ENCODE data around the gene MSMP. TPM values are rescaled to one million over a fixed set of nuclear protein-coding genes. Genes with fewer than 3 reads are reported as not detected.

MSMP gene
- total and polyA plus RNA-seq, 9 of the 15 experiments (the other 6 are each of a cell fraction or from before 2014, with no cell fraction given), result 0.60 TPM; not detected in 8

- BruUV-seq (replicated peaks), result no TSS peak
- 95% methylated on average over 7 of the region's 8 CpGs for WGBS (ENCODE audit: insufficient coverage, low coverage, missing lambda C conversion rate)
- in situ Hi-C loops (cut with MboI), result no loop called here
- intact Hi-C loops (cut with micrococcal nuclease), result no loop called here
- no peak overlapping the region for H2AFZ ChIP-seq (ENCODE audit: low read depth, low read length)
- peaks cover 14 to 28% of the 10 kb centered on the region in 2 experiments; a peak in 4 of 5 replicates for H3K4me1 ChIP-seq (replicated peaks in 1 of 2; ENCODE audit: control insufficient read depth in 2 of 2, insufficient read depth in 2 of 2, low read length in 2 of 2)
- H3K27me3 ChIP-seq (ENCODE audit: control insufficient read depth in 2 of 2, insufficient read depth in 2 of 2, low read length in 2 of 2), result no peaks in the 10 kb centered on the region
- TF ChIP-seq ZNF57 (CRISPR knock-in tag; IDR thresholded peaks at IDR 0.05) (no peak), POLR2G (IDR thresholded peaks at IDR 0.05; ENCODE audit: low read depth, low read length) (0 out of 2 replicates have a peak, but pooled peaks have one; percentile 13), RCOR1 (IDR thresholded peaks at IDR 0.05; ENCODE audit: borderline replicate concordance in 1 of 2, low read depth in 2 of 2, low read length in 2 of 2) (no peak)
- peaks cover 90% of the 10 kb centered on the region for H3K36me3 ChIP-seq (ENCODE audit: control insufficient read depth, insufficient read depth, low read length)
- POLR2A ChIA-PET, result interaction anchor here (0.6 to 1.0 kb wide), 3 partner anchors 18 to 122 kb away, joined by 3 read pairs; no protein-coding TSS in a partner anchor
- no peaks in the 10 kb centered on the region for H3K9me3 ChIP-seq (replicated peaks; ENCODE audit: control insufficient read depth, insufficient read depth, low read depth, low read length)
- FAIRE-seq (no peak), ATAC-seq (no peak), DNase-seq (ENCODE audit: extremely low read depth in 1 of 4, low spot score in 3 of 4) (no peak)
- H3K9ac ChIP-seq (ENCODE audit: insufficient read depth in 1 of 2, low read depth in 2 of 2, low read length in 2 of 2), result 0 out of 4 replicates have a peak overlapping the region, but pooled peaks of 1 of the 2 experiments have one; percentile 39
- no peak overlapping the region for H3K4me2 ChIP-seq (ENCODE audit: insufficient read depth, low read length)
- H3K4me3 ChIP-seq, result no peak overlapping the region
- peaks cover 3% of the 10 kb centered on the region; the same call in 1 of the 2 replicates for H4K20me1 ChIP-seq (replicated peaks; ENCODE audit: control insufficient read depth, insufficient read depth, low read length)
- H3K9me1 ChIP-seq (ENCODE audit: control insufficient read depth, insufficient read depth, low read length), result peaks cover 8% of the 10 kb centered on the region
- CTCF ChIA-PET (ENCODE audit: low intra/inter-chr PET ratio), result no interaction called here
- H3K79me2 ChIP-seq (ENCODE audit: control insufficient read depth, insufficient read depth, low read length), result peaks cover 38% of the 10 kb centered on the region
- no peak overlapping the region; the same call in 2 of the 3 replicates for H3K27ac ChIP-seq (ENCODE audit: extremely low read depth, low read depth, low read length)
Measured at GRCh38 chr9:35723908-35724307, 30.2 kb downstream of the MSMP start.

- 100% methylated on average over 2 of the region's 2 CpGs for WGBS (ENCODE audit: insufficient coverage, low coverage, missing lambda C conversion rate)
- no peaks in the 10 kb centered on the region for H3K9me3 ChIP-seq (replicated peaks; ENCODE audit: control insufficient read depth, insufficient read depth, low read depth, low read length)
- peaks cover 34% of the 10 kb centered on the region for H3K79me2 ChIP-seq (ENCODE audit: control insufficient read depth, insufficient read depth, low read length)
- ATAC-seq, result no peak
- peaks cover under 1% of the 10 kb centered on the region; the same call in 1 of the 2 replicates for H4K20me1 ChIP-seq (replicated peaks; ENCODE audit: control insufficient read depth, insufficient read depth, low read length)
- H3K4me2 ChIP-seq (ENCODE audit: insufficient read depth, low read length), result no peak overlapping the region
- FAIRE-seq, result no peak
- no peak overlapping the region for H3K9ac ChIP-seq (ENCODE audit: insufficient read depth in 1 of 2, low read depth in 2 of 2, low read length in 2 of 2)
- in situ Hi-C loops (cut with MboI) (no loop called here), intact Hi-C loops (cut with micrococcal nuclease) (no loop called here)
- no peaks in the 10 kb centered on the region for H3K27me3 ChIP-seq (ENCODE audit: control insufficient read depth in 2 of 2, insufficient read depth in 2 of 2, low read length in 2 of 2)
- no peak for DNase-seq (ENCODE audit: extremely low read depth in 1 of 4, low spot score in 3 of 4)
- CTCF ChIA-PET (ENCODE audit: low intra/inter-chr PET ratio), result no interaction called here
- H3K4me3 ChIP-seq, result no peak overlapping the region
- H3K36me3 ChIP-seq (ENCODE audit: control insufficient read depth, insufficient read depth, low read length), result peaks cover 95% of the 10 kb centered on the region
- no peak overlapping the region; the same call in 2 of the 3 replicates for H3K27ac ChIP-seq (ENCODE audit: extremely low read depth, low read depth, low read length)
- peaks cover 11 to 24% of the 10 kb centered on the region in 2 experiments; a peak in 4 of 5 replicates for H3K4me1 ChIP-seq (replicated peaks in 1 of 2; ENCODE audit: control insufficient read depth in 2 of 2, insufficient read depth in 2 of 2, low read length in 2 of 2)
- BruUV-seq (replicated peaks), result no TSS peak
- no peak for TF ChIP-seq POLR2AphosphoS2 (IDR thresholded peaks at IDR 0.05; ENCODE audit: low read length)
- POLR2A ChIA-PET, result interaction anchor here (0.6 to 2.9 kb wide), 3 partner anchors 9 to 46 kb away, joined by 3 to 10 read pairs (median 7); partner anchors contain the start of genes CREB3 and TLN1
- peaks cover 8% of the 10 kb centered on the region for H3K9me1 ChIP-seq (ENCODE audit: control insufficient read depth, insufficient read depth, low read length)
- no peak overlapping the region for H2AFZ ChIP-seq (ENCODE audit: low read depth, low read length)
Measured at GRCh38 chr9:35723426-35723825, 30.6 kb downstream of the MSMP start.

All from K562 (cell line).